ENCODE measurements around the gene IFITM2.

- TF ChIP-seq CREB3 (CRISPR knock-in tag; IDR thresholded peaks at IDR 0.05), result no peak
- no peak for TF ChIP-seq MXI1 (IDR thresholded peaks at IDR 0.05; ENCODE audit: borderline replicate concordance, low read depth, low read length)
- TF ChIP-seq CTCF (CRISPR knock-in tag; IDR thresholded peaks at IDR 0.05), result no peak
- TF ChIP-seq POLR2AphosphoS5 (IDR thresholded peaks at IDR 0.05; ENCODE audit: low read depth, low read length), result no peak
- peak in 1 of 2 experiments; percentile 19; a peak in 1 of 4 replicates for TF ChIP-seq POLR2A (IDR thresholded peaks at IDR 0.05; ENCODE audit: insufficient read depth in 1 of 2, low read depth in 2 of 2, low read length in 2 of 2)
- TF ChIP-seq SETDB1 (CRISPR knock-in tag; IDR thresholded peaks at IDR 0.05; ENCODE audit: borderline replicate concordance), result no peak
- no peak for TF ChIP-seq MAX (IDR thresholded peaks at IDR 0.05)
- TF ChIP-seq NPAS2 (CRISPR knock-in tag; IDR thresholded peaks at IDR 0.05; ENCODE audit: borderline replicate concordance), result no peak
- TF ChIP-seq ZNF24 (IDR thresholded peaks at IDR 0.05), result no peak
- no peak for TF ChIP-seq ZFP62 (CRISPR knock-in tag; IDR thresholded peaks at IDR 0.05)
Observed at GRCh38 chr11:357582-357981, 50.0 kb downstream of the IFITM2 start.

All from HepG2 (cell line).